WTC11 (cell line): ENCODE results near the gene TMEM132E. TPM values are rescaled to one million over a fixed set of nuclear protein-coding genes. Genes with fewer than 3 reads are reported as not detected.

Experiments used
- ATAC-seq: fragments of 200-7000 bp; cut with Tn5 transposase; 2 replicates; pipeline ENCODE4 v1.10.0; 2021; ENCODE audit warnings: mild to moderate bottlenecking, moderate library complexity
- CTCF ChIA-PET: fragments of 300-600 bp; sonication (Branson Sonifier 250); formaldehyde crosslinking; loops from one replicate; lab custom pipeline; 2021; ENCODE audit warnings: antibody characterized with exemption; lab: Charles Lee
- POLR2A ChIA-PET: fragments of 350-600 bp; sonication (Branson Sonifier 250); formaldehyde crosslinking; loops from one replicate; lab custom pipeline; 2021; ENCODE audit warnings: antibody characterized with exemption; lab: Charles Lee
- DNase-seq: peaks from one replicate; pipeline ENCODE4 v3.0.0; 2021; ENCODE audit warnings: low spot score
- H3K27ac Mint-ChIP-seq: 2 replicates; pipeline ENCODE4 v1.8.0; 2021; ENCODE audit warnings: mixed read lengths
- H3K27me3 Mint-ChIP-seq: 2 replicates; pipeline ENCODE4 v1.8.0; 2021; ENCODE audit warnings: low read depth, mild to moderate bottlenecking, moderate library complexity, mixed read lengths
- H3K36me3 Mint-ChIP-seq: 2 replicates; pipeline ENCODE4 v1.8.0; 2021; ENCODE audit warnings: mixed read lengths
- H3K4me1 Mint-ChIP-seq: 2 replicates; pipeline ENCODE4 v1.8.0; 2022; ENCODE audit warnings: mixed read lengths
- H3K4me3 Mint-ChIP-seq: 2 replicates; pipeline ENCODE4 v1.8.0; 2021; ENCODE audit warnings: mild to moderate bottlenecking, moderate library complexity, mixed read lengths
- H3K9me3 Mint-ChIP-seq: 2 replicates; pipeline ENCODE4 v1.8.0; 2021; ENCODE audit warnings: mixed read lengths
- ARID4B ChIP-seq: sonication (generic); formaldehyde crosslinking; IDR thresholded peaks from 2 replicates; pipeline ENCODE4 v1.8.0; 2023; ENCODE audit warnings: missing genetic modification reagents, mild to moderate bottlenecking, borderline replicate concordance
- GABPB1 ChIP-seq: sonication (generic); formaldehyde crosslinking; IDR thresholded peaks from 2 replicates; pipeline ENCODE4 v1.8.1; 2023; ENCODE audit warnings: mild to moderate bottlenecking, missing genetic modification reagents
- JUN ChIP-seq: sonication (generic); formaldehyde crosslinking; IDR thresholded peaks from 2 replicates; pipeline ENCODE4 v1.8.0; 2023; ENCODE audit warnings: mild to moderate bottlenecking, missing genetic modification reagents
- MYBL2 ChIP-seq: sonication (generic); formaldehyde crosslinking; IDR thresholded peaks from 2 replicates; pipeline ENCODE4 v1.8.1; 2023; ENCODE audit warnings: mild to moderate bottlenecking, moderate library complexity, missing genetic modification reagents
- PRDM15 ChIP-seq: sonication (generic); formaldehyde crosslinking; IDR thresholded peaks from 2 replicates; pipeline ENCODE4 v1.8.0; 2022; ENCODE audit warnings: missing genetic modification reagents
- RELA ChIP-seq: sonication (generic); formaldehyde crosslinking; IDR thresholded peaks from 2 replicates; pipeline ENCODE4 v1.8.1; 2022; ENCODE audit warnings: missing genetic modification reagents, mild to moderate bottlenecking, borderline replicate concordance
- TEAD1 ChIP-seq: sonication (generic); formaldehyde crosslinking; IDR thresholded peaks from 2 replicates; pipeline ENCODE4 v1.8.0; 2022; ENCODE audit warnings: mild to moderate bottlenecking, missing genetic modification reagents
- ZNF138 ChIP-seq: sonication (generic); formaldehyde crosslinking; conservative IDR thresholded peaks from 2 replicates; pipeline ENCODE4 v1.8.1; 2022; ENCODE audit warnings: mild to moderate bottlenecking, moderate library complexity, missing genetic modification reagents
- ZNF263 ChIP-seq: sonication (generic); formaldehyde crosslinking; IDR thresholded peaks from 2 replicates; pipeline ENCODE4 v1.8.1; 2022; ENCODE audit warnings: low read depth, mild to moderate bottlenecking, moderate library complexity, missing genetic modification reagents
- ZNF416 ChIP-seq: fragments of 250-450 bp; sonication (Bioruptor Pico); IDR thresholded peaks from 2 replicates; pipeline ENCODE4 v1.9.0; 2021; ENCODE audit warnings: mild to moderate bottlenecking, inconsistent platforms
- ZNF423 ChIP-seq: fragments of 250-450 bp; sonication (Bioruptor Pico); IDR thresholded peaks from 2 replicates; pipeline ENCODE4 v2.1.2; 2022; ENCODE audit warnings: mild to moderate bottlenecking, moderate library complexity
- ZNF425 ChIP-seq: fragments of 250-450 bp; sonication (Bioruptor Pico); conservative IDR thresholded peaks from 2 replicates; pipeline ENCODE4 v1.9.0; 2021; ENCODE audit warnings: mild to moderate bottlenecking
- total RNA-seq: library from RNA; stranded (reverse); gene quantifications from 3 replicates; pipeline ENCODE4 v1.2.3, GENCODE V29; 2021
- TF ChIP-seq, protein P1 (sequence below): sonication (generic); formaldehyde crosslinking; IDR thresholded peaks from 2 replicates; pipeline ENCODE4 v1.8.0; 2022; ENCODE audit warnings: mild to moderate bottlenecking, missing genetic modification reagents
- TF ChIP-seq, protein P2 (sequence below): fragments of 200-600 bp; IDR thresholded peaks from 2 replicates; pipeline ENCODE4 v1.8.0; 2022; ENCODE audit warnings: antibody characterized with exemption
- TF ChIP-seq, protein P3 (sequence below): fragments of 250-450 bp; sonication (Bioruptor Pico); IDR thresholded peaks from 2 replicates; pipeline ENCODE4 v2.1.2; 2022; ENCODE audit warnings: mild to moderate bottlenecking, moderate library complexity

The TMEM132E gene
- total RNA-seq, 1 experiment from 2014 or later: 1.2 TPM

- Mint-ChIP-seq H3K27ac (no peak overlapping the region), H3K4me3 (no peak overlapping the region), H3K9me3 (no peaks in the 10 kb centered on the region), H3K4me1 (peaks cover 61% of the 10 kb centered on the region), H3K36me3 (no peaks in the 10 kb centered on the region), H3K27me3 (peaks cover 8% of the 10 kb centered on the region; the same call in 1 of the 2 replicates)
- DNase-seq: no peak
- CTCF ChIA-PET: interaction anchor here (1.2 to 5.4 kb wide), 5 partner anchors 11 to 88 kb away, joined by 4 to 27 read pairs (median 7); no protein-coding TSS in a partner anchor
- TF ChIP-seq, protein P1, sequence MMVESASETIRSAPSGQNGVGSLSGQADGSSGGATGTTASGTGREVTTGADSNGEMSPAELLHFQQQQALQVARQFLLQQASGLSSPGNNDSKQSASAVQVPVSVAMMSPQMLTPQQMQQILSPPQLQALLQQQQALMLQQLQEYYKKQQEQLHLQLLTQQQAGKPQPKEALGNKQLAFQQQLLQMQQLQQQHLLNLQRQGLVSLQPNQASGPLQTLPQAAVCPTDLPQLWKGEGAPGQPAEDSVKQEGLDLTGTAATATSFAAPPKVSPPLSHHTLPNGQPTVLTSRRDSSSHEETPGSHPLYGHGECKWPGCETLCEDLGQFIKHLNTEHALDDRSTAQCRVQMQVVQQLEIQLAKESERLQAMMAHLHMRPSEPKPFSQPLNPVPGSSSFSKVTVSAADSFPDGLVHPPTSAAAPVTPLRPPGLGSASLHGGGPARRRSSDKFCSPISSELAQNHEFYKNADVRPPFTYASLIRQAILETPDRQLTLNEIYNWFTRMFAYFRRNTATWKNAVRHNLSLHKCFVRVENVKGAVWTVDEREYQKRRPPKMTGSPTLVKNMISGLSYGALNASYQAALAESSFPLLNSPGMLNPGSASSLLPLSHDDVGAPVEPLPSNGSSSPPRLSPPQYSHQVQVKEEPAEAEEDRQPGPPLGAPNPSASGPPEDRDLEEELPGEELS (CRISPR knock-in tag): no peak
- TF ChIP-seq, protein P2, sequence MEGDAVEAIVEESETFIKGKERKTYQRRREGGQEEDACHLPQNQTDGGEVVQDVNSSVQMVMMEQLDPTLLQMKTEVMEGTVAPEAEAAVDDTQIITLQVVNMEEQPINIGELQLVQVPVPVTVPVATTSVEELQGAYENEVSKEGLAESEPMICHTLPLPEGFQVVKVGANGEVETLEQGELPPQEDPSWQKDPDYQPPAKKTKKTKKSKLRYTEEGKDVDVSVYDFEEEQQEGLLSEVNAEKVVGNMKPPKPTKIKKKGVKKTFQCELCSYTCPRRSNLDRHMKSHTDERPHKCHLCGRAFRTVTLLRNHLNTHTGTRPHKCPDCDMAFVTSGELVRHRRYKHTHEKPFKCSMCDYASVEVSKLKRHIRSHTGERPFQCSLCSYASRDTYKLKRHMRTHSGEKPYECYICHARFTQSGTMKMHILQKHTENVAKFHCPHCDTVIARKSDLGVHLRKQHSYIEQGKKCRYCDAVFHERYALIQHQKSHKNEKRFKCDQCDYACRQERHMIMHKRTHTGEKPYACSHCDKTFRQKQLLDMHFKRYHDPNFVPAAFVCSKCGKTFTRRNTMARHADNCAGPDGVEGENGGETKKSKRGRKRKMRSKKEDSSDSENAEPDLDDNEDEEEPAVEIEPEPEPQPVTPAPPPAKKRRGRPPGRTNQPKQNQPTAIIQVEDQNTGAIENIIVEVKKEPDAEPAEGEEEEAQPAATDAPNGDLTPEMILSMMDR: no peak
- TF ChIP-seq ZNF138: no peak
- no peak for TF ChIP-seq JUN (CRISPR knock-in tag)
- no peak for TF ChIP-seq ZNF263 (CRISPR knock-in tag)
- TF ChIP-seq, protein P3, sequence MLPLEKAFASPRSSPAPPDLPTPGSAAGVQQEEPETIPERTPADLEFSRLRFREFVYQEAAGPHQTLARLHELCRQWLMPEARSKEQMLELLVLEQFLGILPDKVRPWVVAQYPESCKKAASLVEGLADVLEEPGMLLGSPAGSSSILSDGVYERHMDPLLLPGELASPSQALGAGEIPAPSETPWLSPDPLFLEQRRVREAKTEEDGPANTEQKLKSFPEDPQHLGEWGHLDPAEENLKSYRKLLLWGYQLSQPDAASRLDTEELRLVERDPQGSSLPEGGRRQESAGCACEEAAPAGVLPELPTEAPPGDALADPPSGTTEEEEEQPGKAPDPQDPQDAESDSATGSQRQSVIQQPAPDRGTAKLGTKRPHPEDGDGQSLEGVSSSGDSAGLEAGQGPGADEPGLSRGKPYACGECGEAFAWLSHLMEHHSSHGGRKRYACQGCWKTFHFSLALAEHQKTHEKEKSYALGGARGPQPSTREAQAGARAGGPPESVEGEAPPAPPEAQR (CRISPR knock-in tag): no peak
- TF ChIP-seq ARID4B: no peak
- no peak for TF ChIP-seq TEAD1 (CRISPR knock-in tag)
- no peak for TF ChIP-seq GABPB1 (CRISPR knock-in tag)
- TF ChIP-seq ZNF425 (CRISPR knock-in tag): no peak
- TF ChIP-seq RELA (CRISPR knock-in tag): no peak
- TF ChIP-seq ZNF416 (CRISPR knock-in tag): no peak
- no peak for ATAC-seq
- POLR2A ChIA-PET: no interaction called here
Observed at GRCh38 chr17:34615326-34615725, 35.9 kb downstream of the TMEM132E start.

GRCh38 chr17:34616148-34616547, 36.8 kb downstream of the TMEM132E start:
- H3K36me3 Mint-ChIP-seq: no peaks in the 10 kb centered on the region
- H3K27me3 Mint-ChIP-seq: peaks cover 5% of the 10 kb centered on the region; the same call in 1 of the 2 replicates
- ChIA-PET CTCF (interaction anchor here (1.2 to 5.4 kb wide), 10 partner anchors 10 to 89 kb away, joined by 3 to 27 read pairs (median 5); no protein-coding TSS in a partner anchor), POLR2A (interaction anchor here (1.3 kb wide), 1 partner anchor 10 kb away, joined by 3 read pairs; no protein-coding TSS in a partner anchor)
- DNase-seq: peak; percentile 30
- peaks cover 61% of the 10 kb centered on the region for H3K4me1 Mint-ChIP-seq
- ATAC-seq: peak; percentile 43
- H3K9me3 Mint-ChIP-seq: no peaks in the 10 kb centered on the region
- H3K4me3 Mint-ChIP-seq: peak overlapping the region; percentile 22; the same call in 1 of the 2 replicates
- no peak for TF ChIP-seq MYBL2 (CRISPR knock-in tag)
- peak; percentile 77 for TF ChIP-seq PRDM15 (CRISPR knock-in tag)
- TF ChIP-seq ZNF423: peak; percentile 33; the same call in 1 of the 2 replicates
- no peak overlapping the region for H3K27ac Mint-ChIP-seq
